ENCODE data around the gene OSBPL2.

OSBPL2 gene

DNA sequence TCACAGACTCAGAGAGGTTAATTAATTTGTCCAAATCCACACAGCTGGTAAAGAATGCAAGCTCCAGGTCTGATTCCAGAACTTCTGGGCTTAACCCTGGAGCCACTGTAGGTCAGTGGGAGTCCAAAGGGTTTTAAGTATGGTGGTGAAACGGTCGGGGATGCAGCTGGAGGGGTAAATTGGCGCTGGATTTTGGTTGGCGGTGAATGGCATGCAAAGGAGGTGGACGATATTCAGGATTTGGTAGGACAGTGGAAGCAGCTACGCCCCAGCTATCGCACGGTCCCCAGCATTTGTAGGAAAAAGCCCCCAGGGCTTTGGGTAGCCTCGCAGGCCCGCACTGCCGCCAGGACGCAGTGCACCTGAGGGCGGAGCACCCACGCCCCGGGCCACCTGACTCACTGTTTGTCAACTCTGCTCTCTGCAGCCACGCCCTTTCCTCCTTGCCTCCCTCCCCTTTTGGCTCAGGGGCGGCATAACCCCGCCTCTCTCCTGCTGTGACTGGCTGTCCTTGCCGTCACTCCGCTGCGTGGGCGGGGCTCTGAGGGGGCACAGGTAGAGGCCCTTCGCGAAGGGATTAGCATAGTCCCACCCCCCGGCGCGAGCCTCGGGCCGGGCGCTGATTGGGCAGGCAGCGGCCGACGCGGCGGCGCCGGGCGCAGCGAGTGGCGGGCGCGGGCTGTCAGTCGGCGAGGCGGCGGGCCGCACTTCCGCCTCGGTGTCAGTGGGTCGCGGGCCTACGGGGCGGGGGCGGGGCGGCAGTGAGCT lies at the start of gene OSBPL2:
TSS of gene OSBPL2 (plus strand) at position 721 of the 768 bp plus-strand sequence. CDS start 17,664 bp downstream, outside the sequence.
- peak; percentile 96 for DNase-seq

DNA sequence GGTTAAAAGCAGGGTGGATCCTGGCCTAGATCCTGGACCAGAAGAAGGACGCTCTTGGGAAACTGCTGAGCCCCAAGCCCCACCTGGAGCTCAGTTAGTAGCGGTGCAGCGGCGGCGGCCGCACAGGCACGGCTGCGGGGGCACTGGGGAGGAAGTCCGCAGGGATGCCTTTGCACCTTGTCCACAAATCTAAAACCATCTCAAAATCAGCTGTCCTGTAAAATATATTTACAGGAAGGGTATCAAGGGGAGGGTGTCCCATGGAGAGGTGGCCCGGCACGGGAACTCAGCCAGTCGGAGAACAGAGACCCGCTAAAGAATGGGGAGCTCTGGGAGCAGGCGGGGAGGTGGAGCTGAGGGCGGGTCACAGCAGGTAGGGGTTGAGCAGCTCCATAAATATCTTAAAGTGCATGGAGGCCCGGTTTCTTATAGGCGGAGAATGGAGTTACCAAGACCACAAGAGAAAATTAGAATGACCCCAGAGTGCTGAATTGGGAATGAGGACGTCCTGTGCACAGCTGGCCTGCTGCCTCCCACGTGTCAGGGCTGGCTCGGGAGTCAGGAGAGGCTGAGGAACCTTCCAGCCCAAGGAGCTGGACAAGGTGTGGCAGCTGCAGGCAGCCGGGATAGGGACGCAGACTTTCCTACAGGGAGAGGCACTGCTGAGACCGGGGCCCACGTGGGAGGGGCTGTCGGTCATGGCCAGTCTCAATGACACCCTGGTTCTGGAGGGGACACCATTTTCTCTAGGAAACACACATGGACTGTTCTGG lies 47.5 kb upstream of the OSBPL2 start:
- no peak for DNase-seq

DNA sequence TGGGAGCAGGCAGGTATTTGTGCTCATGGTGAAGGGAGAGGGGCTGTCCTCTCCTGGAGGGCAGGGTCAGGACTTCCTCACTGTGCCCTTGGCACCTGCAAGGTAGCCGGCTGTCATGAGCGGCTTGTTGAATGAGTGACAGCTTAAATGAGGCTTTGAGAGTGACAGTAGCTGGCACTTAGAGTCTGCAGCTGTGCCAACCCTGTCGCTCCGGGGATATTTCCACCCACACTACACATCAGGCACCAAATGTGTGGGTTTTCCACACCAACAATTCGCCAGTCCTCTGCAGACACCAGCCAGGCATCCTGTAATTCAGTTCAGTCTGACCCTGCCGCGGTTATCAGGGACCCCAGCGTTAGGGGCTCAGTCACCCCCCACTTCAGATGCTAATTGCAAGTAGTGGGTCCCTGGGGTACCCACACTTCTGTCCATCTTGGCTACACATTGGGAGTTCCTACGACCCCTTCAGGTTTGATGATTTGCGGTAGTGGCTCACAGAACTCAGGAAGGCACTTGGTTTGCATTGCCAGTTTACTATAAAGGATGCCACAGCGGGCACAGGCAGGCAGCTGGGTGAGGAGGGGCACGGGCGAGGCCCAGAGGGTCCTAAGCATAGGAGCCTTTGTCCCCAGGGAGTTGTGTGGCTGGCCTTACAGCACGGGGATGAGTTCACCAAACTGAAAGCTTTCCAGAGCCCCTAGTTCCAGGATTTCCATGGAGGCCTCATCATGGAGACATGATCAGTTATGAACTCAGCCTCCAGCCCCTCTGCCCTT lies 46.4 kb upstream of the OSBPL2 start:
- DNase-seq: no peak

DNA sequence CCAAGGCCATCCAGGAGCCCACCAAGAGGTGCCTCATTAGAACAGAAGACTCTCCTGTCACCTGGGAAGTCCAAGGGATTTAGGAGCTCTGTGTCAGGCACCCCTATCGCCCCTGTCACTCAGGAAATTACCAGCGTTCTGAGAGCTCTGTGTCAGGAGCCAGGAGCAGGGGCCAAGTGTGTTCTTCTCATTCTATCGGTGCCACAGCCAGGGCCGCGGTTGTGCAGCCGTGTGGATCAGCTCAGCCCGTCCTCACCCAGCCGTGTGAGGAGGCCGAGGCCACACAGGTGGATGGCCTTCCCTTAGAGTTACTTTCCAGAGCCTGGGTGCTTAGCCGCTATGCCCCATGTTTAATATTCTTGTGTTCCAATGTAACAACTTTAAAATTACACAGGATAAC lies 45.7 kb upstream of the OSBPL2 start:
- no peak for DNase-seq

DNA sequence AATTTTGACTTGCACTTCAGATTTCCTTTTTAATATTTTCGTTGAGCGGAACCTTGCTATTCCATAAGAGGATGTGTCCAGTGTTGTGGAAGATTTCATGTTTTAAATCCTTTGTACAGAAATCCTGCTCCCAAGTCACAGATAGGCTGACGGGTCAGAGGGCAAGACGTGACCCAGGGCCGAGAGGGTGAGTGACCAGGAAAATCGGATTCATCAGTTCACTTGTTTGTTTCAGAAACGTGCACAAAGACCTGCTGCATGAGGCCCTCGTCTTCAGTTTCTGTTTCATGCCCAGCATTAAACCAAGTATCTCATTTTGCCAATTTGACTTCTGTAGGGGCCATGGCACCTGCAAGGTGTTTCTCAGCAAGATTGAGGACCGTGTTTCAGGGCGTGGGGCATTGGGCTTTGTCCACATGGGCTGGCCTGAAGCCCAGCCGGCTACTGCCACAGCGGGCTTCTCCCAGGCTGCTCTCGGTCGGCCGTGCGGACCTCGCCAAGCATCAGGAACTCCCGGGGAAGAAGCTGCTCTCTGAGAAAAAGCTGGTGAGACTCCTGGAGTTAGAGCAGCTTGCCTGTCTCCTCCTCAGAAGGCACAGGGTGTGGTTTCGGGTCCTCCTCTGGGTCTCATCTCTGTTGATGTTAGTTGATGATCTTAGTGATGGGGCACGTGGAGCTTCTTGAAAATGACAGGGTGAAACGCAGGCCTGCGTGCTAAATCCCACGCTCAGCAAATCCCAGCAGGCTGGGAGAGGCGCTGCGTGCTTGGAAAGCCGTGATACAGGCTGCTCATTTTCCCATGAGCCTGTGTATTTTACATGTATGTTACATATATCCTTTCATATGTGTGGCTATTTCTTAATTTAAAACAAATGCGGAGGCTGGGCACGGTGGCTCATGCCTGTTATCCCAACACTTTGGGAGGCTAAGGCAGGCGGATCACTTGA lies 45.0 kb upstream of the OSBPL2 start:
- no peak for DNase-seq

DNA sequence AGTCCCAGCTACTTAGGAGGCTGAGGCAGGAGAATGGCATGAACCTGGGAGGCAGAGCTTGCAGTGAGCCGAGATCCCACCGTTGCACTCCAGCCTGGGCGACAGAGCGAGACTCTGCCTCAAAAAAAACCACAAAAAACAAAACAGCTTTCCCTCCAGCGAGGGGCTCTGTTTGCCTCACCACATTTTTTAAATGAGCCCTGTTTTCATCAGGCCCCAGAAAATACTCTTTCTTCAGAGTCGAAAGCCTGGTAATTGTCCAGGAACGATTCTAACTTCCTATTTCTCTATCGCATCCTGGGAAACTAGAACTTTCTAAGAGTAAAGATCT lies 43.3 kb upstream of the OSBPL2 start:
- DNase-seq: no peak

DNA sequence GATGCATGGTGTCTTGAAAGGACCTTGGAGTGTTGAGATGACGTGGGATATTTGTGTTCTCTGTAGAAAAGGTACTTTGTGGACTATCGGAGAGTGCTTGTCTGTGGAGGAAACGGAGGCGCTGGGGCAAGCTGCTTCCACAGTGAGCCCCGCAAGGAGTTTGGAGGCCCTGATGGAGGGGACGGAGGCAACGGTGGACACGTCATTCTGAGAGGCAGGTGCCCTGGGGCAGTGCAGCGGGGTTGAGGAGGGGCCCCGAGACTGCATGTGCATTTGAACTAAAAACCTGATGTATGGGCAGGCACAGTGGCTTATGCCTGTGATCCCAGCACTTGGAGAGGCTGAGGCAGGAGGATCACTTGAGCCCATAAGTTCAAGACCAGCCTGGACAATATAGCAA lies 42.6 kb upstream of the OSBPL2 start:
- DNase-seq: no peak

DNA sequence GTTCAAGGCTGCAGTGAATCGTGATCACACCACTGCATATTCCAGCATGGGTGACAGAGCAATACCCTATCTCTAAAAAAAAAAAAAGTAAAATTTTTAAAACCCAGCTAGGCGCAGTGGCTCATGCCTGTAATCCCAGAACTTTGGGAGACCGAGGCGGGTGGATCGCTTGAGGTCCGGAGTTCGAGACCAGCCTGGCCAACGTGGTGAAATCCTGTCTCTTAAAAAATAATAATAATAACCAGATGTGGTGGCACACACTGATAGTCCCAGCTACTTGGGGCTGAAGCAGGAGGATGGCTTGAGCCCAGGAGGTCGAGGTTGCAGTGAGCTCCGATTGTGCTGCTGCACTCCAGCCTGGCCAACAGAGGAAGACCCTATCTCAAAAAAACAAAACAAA lies 42.0 kb upstream of the OSBPL2 start:
- no peak for DNase-seq

DNA sequence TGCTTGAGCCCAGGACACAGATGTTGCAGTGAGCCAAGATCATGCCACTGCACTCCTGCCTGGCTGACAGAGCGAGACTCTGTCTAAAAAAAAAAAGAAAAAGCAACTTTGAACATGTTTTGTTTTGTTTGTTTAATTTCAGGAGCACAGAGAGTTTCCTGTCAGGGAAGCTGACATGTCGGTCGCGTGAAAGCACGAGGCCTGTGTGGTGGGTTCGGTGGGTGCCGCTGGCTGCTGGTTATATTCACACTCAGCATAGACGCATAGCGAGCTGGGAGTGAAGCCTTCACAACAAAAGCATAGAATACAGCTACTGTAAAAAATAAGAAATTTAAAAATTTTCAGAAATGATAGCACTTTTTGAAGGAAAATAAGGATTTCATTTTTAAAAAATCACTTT lies 41.0 kb upstream of the OSBPL2 start:
- no peak for DNase-seq

DNA sequence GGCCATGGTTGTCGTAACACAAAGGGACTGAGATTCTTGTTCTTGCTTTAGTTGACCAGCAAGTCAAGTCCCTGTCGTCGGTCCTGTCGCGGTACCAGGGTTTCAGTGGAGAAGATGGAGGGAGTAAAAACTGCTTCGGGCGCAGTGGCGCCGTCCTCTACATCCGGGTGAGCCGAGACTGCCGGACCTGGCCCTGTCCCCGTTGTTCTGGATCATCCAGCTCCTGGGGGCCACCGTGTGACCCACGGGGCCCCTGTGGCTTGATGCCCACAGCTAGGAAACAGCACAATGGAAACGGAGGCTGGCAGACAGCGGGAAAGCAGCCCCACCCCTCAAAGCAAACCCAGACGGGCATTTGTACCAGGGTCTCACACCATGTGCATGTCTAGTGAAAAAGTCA lies 40.5 kb upstream of the OSBPL2 start:
- no peak for DNase-seq

DNA sequence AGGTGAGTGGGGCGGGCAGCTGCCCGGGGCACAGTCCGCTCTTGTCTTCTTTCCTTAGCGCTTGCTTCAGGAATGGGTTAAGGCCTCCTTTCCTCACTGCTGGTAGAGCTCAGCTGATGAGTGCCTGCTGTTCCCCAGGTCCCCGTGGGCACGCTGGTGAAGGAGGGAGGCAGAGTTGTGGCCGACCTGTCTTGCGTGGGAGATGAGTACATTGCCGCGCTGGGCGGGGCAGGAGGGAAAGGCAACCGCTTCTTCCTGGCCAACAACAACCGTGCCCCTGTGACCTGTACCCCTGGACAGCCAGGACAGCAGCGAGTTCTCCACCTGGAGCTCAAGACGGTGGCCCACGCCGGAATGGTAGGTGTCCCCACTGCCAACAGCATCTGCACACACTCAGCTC lies 39.8 kb upstream of the OSBPL2 start:
- no peak for DNase-seq

DNA sequence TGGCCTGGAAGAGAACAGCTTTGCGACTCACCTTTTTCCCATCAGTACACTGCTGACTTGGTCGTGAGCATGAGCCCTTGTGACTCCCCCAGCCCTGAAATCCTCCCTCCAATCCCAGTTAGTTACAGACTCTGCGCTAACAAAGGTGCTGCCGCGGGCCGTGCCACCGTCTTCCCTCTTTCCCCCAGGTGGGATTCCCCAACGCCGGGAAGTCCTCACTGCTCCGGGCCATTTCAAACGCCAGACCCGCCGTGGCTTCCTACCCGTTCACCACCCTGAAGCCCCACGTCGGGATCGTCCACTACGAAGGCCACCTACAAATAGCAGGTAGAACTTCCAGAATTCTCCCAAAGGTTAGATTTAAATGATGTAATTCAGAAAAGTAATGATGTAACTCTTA lies 39.4 kb upstream of the OSBPL2 start:
- no peak for DNase-seq

DNA sequence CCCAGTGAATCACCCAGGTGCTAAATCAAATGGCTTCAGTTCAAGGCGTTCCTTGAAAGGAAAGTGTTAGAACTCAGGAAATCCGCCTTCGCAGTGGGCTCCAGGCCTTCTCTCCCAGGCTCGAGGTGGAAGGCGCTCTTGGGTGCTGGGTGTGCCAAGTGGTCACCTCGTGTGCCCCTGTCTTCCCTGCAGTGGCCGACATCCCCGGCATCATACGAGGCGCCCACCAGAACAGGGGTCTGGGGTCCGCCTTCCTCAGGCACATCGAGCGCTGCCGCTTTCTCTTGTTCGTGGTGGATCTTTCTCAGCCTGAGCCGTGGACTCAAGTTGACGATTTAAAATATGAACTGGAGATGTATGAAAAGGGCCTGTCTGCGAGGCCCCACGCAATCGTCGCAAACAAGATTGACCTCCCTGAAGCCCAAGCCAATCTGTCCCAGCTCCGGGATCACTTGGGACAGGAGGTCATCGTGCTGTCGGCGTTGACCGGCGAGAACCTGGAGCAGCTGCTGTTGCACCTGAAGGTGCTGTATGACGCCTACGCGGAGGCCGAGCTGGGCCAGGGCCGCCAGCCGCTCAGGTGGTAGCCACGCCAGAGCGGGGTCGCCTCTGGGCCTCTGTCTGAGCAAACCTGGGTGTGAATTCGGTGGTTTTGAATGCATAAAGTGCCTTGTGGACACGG lies 37.7 kb upstream of the OSBPL2 start:
- no peak for DNase-seq

DNA sequence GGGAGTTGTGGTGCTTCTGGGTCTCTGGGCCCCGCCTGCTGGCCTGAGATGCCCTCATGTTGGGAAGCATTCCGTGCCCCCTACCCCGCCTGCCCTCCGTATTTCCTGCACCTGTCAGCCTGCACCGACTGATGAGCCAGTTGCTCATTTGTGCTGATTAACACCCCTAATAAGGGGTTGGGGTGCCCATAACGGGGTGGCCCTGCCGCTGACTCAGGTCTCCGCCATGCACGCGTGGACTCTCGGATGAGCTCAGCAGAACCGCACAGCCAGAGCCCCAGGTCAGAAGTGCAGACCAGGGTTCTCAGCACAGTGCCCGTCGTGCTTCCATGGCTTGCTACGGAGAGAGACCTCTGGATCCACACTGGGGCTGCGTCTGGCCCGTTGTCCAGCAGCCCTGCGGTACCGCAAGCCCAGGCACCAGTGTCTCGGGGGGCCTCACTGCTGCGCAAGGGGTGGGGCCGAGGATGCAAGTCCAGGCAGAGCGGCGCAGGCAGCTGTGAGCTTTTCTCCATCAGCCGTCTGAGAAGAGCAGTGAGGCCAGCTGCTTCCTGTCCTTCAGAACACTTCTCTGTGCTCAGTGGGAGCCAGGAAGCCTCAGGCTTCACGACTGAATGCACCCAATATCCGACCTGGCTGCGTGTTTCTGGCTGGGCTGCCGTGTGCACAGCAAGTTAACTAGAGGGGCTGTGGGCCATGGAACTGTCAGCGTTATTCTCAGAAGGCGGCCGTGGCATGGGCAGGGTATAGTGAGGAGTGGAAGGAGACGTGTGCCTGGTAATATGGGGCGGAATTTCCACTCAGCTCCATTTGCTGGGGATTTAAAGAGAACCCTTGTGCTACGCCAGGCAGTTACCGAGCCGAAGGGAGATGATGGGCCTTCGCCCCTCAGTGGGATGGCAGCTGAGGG lies 36.9 kb upstream of the OSBPL2 start:
- no peak for DNase-seq

DNA sequence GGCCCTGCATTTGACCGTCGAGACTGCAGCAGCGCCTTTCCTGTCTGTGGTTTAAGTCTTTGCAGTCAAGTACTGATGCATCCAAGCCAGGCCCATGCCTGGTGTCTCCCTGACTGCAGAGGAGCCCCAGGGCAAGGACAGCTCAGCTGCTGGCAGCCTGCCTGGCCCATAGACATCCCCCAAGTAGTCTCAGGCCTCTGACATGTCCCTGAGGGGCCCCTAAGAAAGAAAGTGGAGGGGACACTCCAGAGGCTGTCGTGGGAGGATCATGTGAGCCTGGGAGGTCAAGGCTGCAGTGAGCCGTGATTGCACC lies 36.3 kb upstream of the OSBPL2 start:
- no peak for DNase-seq

DNA sequence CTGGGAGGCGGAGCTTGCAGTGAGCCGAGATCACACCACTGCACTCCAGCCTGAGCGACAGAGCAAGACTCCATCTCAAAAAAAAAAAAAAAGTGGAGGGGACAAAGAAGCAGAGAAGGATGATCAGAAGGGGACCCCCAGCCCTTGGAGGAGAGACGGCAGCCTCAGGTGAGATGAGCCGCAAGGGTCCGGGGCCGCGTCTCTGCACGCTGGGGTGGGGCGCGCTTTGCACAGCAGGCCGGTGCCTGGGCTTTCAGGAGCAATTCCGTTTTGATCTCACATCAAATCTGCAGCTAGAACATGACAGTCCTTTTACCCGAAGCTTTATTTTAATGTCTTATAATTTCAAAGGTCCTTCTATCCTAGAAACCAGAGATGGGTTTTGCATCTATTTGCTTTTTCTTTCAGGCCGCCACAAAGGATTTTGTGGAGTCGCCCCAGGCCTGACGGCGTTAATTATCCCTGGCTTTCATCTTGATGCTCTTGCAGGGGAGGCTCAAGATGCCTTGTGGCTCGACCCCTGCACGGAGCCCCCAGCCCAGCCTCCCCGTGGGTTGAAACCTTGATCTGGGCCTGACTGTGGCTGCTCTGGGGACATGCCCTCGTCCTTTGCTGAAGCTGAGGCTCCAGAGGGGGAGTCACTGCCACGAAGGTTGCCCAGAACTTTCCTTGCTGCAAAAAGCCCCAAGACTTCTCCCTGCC lies 35.5 kb upstream of the OSBPL2 start:
- no peak for DNase-seq

DNA sequence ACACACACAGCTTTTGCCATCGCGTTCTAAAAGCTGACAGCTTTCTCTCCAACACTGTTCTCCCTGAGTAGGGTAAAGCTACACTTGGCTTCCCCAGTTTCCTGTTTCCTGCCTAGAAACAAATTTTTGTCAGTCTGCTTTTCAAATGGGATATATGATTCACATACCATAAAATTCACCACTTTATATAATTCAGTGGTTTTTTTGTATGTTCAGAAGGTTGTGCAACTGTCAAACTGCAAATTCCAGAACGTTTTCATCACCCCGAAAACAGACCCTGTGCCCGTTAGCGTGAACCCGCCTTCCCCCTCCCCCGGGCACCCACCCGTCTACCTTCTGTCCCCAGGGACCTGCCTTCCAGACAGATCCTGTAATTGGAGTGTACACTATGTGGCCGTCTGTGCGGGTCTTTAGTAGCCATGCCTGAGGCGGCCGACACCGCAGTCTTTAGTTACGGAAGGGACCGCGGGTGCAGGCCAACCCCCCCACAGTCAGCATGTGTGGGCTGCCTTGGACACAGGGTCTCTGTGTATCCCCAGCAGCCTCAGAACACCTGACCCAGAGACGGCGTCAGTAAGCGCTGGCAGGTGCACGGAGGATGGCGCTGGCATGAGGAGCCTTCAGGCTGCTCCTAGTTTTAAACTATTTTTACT lies 34.8 kb upstream of the OSBPL2 start:
- peak; percentile 8 for DNase-seq

DNA sequence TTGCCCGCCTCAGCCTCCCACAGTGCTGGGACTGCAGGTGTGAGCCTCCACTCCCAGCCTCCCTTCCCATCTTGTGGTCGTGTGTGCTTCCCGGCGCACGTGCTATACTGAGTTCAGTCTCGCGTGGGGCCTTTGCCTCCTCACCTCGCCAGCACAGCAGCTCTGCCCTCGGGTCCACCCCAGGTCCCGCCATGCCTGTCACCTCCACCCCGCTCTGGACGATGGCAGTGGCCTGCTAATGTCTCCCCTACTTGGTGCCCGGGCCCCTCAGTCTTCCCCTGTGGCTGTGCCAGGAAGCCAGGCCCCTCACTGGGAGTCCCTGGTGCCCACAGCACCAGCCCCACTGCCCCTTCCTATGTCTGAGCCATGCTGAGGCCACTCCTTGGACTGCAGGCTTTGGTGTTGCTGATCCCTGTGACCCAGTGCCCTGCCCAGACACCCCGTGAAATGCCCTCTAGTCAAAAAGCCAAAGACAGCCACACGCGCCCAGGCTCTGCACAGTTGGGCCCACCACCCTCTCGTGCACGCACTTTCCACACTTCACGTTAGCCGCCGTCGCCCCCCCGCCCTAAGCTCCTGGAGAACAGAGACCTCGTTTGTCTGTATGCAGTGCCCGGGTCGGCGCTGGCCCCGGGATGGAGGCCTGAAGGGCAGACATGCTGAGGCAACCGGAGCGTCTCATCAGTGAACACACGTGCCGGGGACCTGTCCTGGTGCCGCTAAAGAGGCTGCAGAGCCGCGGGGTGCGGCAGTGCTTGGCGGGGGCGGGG lies 32.5 kb upstream of the OSBPL2 start:
- no peak for DNase-seq

DNA sequence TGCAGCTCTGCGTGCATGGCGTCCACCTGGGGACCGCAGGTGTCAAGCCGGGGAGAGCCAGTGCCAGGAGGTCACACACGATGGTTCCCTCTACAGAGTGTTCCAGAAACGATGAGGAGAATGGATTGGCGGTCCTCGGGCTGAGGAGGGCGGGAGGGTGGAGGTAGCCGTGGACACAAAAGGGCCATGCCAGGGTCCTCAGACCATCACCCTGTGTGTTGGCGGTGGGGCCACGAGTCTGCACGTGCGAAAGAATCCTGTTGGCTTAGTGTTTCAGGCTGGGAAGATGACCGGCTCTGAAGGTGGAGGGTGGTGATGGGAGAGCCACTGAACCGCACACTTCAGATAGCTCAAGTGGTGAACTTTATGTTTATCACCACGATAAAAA lies 31.9 kb upstream of the OSBPL2 start:
- no peak for DNase-seq
